GM12892 (cell line): ENCODE measurements around the gene MSL3B.

Experiments
- POLR2A ChIP-seq: IDR thresholded peaks from 2 replicates; pipeline ENCODE4 v1.6.1; 2011; ENCODE audit warnings: low read depth, low read length, control low read depth
- POLR2AphosphoS5 ChIP-seq: IDR thresholded peaks from 2 replicates; pipeline ENCODE4 v1.6.1; 2011; ENCODE audit warnings: low read depth, low read length, control low read depth

- TF ChIP-seq POLR2A (no peak), POLR2AphosphoS5 (no peak)
Measured at GRCh38 chr2:233907627-233908026, 39.4 kb upstream of the MSL3B start.
